8988T (cell line): ENCODE results near the gene MRPL3.
"Not testable (repeated sequence)": the region's sequence is repeated elsewhere in the genome, so short reads cannot be mapped to it uniquely, and the experiment has no call there.

Source experiments
- DNase-seq: peaks from one replicate; pipeline ENCODE4 v3.0.0; 2011

Gene MRPL3

GRCh38 chr3:131491775-131492174 lies 11.0 kb downstream of the MRPL3 start:
- no peak for DNase-seq

- DNase-seq, result no peak
Observed at GRCh38 chr3:131491084-131491483, 11.7 kb downstream of the MRPL3 start.

GRCh38 chr3:131486545-131486944 lies 16.2 kb downstream of the MRPL3 start:
- not testable (repeated sequence) for DNase-seq

- DNase-seq, result no peak
Observed at GRCh38 chr3:131485119-131485518, 17.7 kb downstream of the MRPL3 start.

GRCh38 chr3:131484496-131485111 lies 18.2 kb downstream of the MRPL3 start:
- DNase-seq, result no peak

- no peak for DNase-seq
Observed at GRCh38 chr3:131480116-131480515, 22.7 kb downstream of the MRPL3 start.

- DNase-seq, result no peak
Observed at GRCh38 chr3:131477813-131478212, 25.0 kb downstream of the MRPL3 start.

- no peak for DNase-seq
Observed at GRCh38 chr3:131474115-131474514, 28.7 kb downstream of the MRPL3 start.

GRCh38 chr3:131470377-131470776 lies 32.4 kb downstream of the MRPL3 start:
- no peak for DNase-seq

GRCh38 chr3:131458653-131459052 lies 44.1 kb downstream of the MRPL3 start:
- DNase-seq, result no peak

- no peak for DNase-seq
Observed at GRCh38 chr3:131457220-131457619, 45.6 kb downstream of the MRPL3 start.

GRCh38 chr3:131454501-131454900 lies 48.3 kb downstream of the MRPL3 start:
- no peak for DNase-seq

- no peak for DNase-seq
Observed at GRCh38 chr3:131453533-131453932, 49.2 kb downstream of the MRPL3 start.

GRCh38 chr3:131447349-131447748 lies 55.4 kb downstream of the MRPL3 start:
- DNase-seq, result no peak

- no peak for DNase-seq
Observed at GRCh38 chr3:131444180-131444579, 58.6 kb downstream of the MRPL3 start.

GRCh38 chr3:131439084-131439483 lies 63.7 kb downstream of the MRPL3 start:
- DNase-seq, result no peak

GRCh38 chr3:131435000-131435399 lies 67.8 kb downstream of the MRPL3 start:
- no peak for DNase-seq

GRCh38 chr3:131432441-131432840 lies 70.3 kb downstream of the MRPL3 start:
- no peak for DNase-seq

GRCh38 chr3:131431754-131432153 lies 71.0 kb downstream of the MRPL3 start:
- no peak for DNase-seq

- no peak for DNase-seq
Observed at GRCh38 chr3:131427226-131427625, 75.5 kb downstream of the MRPL3 start.

- no peak for DNase-seq
Observed at GRCh38 chr3:131421957-131422498, 80.7 kb downstream of the MRPL3 start.

GRCh38 chr3:131421301-131421700 lies 81.5 kb downstream of the MRPL3 start:
- DNase-seq, result no peak

- DNase-seq, result no peak
Observed at GRCh38 chr3:131417751-131418150, 85.0 kb downstream of the MRPL3 start.
